IPS-15b (cell line): Measurements from ENCODE around the gene CYP2E1.
"Not testable (repeated sequence)": the region's sequence is repeated elsewhere in the genome, so short reads cannot be mapped to it uniquely, and the experiment has no call there.

Source experiments
- H3K27me3 ChIP-seq: one replicate; pipeline ENCODE4 v1.6.1; 2013; ENCODE audit warnings: low read length; ENCODE audit not compliant: control insufficient read depth, insufficient read depth
- H3K36me3 ChIP-seq: one replicate; pipeline ENCODE4 v1.6.1; 2013; ENCODE audit warnings: low read length; ENCODE audit not compliant: control insufficient read depth, insufficient read depth
- H3K4me1 ChIP-seq: one replicate; pipeline ENCODE4 v1.6.1; 2013; ENCODE audit warnings: mild to moderate bottlenecking, low read length; ENCODE audit not compliant: control insufficient read depth, insufficient read depth
- H3K4me3 ChIP-seq: one replicate; pipeline ENCODE4 v1.5.1; 2013; ENCODE audit warnings: low read depth, low read length
- H3K9ac ChIP-seq: one replicate; pipeline ENCODE4 v1.6.1; 2013; ENCODE audit warnings: low read depth, mild to moderate bottlenecking, low read length
- H3K9me3 ChIP-seq: one replicate; pipeline ENCODE4 v1.6.1; 2013; ENCODE audit warnings: mild to moderate bottlenecking, low read length; ENCODE audit not compliant: control insufficient read depth, insufficient read depth

Gene CYP2E1

DNA sequence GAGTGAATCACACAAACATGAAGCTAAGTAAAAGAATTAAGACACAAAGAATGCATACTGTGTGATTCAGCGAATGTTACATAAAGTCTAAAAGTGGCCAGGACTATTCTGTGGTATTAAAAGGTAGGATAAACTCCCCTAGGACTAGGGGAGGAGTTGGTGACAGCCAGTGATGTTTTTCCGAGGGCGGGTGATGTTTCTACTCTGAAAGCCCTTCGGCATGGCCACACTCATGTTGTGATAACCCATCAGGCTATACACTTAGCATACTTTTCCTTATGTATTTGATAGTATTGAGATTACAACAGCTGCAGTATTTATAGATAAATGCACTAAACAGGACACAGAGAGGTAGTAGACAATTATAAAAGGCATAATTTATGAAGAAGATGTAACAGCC lies 15.8 kb upstream of the CYP2E1 start:
- H3K36me3 ChIP-seq = no peaks in the 10 kb centered on the region
- no peak overlapping the region for H3K4me3 ChIP-seq
- H3K27me3 ChIP-seq = no peaks in the 10 kb centered on the region
- peaks cover 7% of the 10 kb centered on the region for H3K9me3 ChIP-seq
- H3K9ac ChIP-seq = no peak overlapping the region
- no peaks in the 10 kb centered on the region for H3K4me1 ChIP-seq

DNA sequence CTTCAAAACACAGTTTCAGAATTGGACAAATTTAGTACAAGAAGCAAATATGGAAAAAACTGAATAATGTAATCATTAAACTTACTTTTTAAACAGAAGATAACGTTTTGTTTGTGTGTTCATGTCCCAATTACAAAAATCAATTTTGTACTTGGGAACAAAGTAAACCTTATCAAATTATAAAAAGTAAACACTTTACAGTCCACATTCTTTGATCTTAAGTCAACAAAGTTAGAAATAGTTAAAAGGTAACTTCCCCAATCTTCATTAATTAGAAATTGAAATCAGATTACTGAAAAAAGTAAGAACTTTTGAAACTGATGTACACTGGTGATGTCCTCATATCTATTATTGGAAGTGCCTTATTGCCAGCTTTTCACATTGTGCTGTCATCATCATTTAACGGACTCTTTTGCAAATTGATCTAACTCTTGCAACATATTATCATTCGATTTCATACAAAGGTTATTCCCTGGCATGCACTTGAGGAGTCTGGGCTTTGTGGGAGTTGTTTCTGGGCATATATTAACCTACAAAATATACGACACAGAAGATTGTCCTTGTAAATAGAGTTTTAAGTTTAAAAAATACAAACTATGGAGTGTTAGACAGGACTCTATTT lies 15.1 kb upstream of the CYP2E1 start:
- Histone ChIP-seq H3K4me1 (no peaks in the 10 kb centered on the region), H3K36me3 (no peaks in the 10 kb centered on the region), H3K27me3 (no peaks in the 10 kb centered on the region), H3K4me3 (no peak overlapping the region), H3K9me3 (peaks cover 5% of the 10 kb centered on the region), H3K9ac (no peak overlapping the region)

DNA sequence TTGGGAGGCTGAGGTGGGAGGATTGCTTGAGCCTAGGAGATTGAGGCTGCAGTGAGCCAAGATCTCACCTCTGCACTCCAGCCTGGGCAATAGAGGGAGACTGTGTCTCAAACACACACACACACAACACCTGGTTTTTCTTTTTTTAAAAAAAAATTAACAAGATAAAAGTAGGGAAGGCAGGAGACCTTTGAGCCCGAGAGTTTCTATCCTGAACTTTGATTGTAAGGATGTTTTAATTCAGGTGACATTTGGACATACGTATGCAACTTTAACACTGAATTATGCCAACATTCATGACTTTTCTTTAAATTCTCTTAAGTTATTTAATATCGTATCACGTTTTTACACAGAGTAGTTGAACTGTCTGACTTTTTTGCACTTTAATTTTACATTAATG lies 11.7 kb upstream of the CYP2E1 start:
- Histone ChIP-seq H3K4me1 (no peaks in the 10 kb centered on the region), H3K9ac (no peak overlapping the region), H3K36me3 (no peaks in the 10 kb centered on the region), H3K9me3 (peaks cover 3% of the 10 kb centered on the region), H3K27me3 (no peaks in the 10 kb centered on the region), H3K4me3 (no peak overlapping the region)

DNA sequence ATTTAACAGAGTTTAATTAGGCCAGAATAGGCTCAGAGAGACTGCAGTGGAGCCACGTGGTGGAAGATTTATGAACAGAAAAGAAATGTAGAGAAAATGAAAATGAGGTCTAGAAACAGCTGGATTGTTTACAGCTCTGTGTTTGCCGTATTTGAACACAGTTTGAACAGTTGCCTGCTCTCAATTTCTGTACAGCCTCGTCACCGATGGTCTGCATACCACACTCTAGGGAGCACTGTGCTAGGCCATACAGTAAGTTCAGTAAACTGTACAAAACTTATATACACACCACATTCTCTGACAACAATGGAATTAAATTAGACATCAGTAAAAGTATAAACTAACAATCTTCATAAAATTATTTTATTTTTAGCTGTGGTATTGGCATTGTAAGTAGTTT lies 11.1 kb upstream of the CYP2E1 start:
- H3K9me3 ChIP-seq = peaks cover 3% of the 10 kb centered on the region
- no peak overlapping the region for H3K9ac ChIP-seq
- no peak overlapping the region for H3K4me3 ChIP-seq
- no peaks in the 10 kb centered on the region for H3K27me3 ChIP-seq
- no peaks in the 10 kb centered on the region for H3K36me3 ChIP-seq
- H3K4me1 ChIP-seq = no peaks in the 10 kb centered on the region

DNA sequence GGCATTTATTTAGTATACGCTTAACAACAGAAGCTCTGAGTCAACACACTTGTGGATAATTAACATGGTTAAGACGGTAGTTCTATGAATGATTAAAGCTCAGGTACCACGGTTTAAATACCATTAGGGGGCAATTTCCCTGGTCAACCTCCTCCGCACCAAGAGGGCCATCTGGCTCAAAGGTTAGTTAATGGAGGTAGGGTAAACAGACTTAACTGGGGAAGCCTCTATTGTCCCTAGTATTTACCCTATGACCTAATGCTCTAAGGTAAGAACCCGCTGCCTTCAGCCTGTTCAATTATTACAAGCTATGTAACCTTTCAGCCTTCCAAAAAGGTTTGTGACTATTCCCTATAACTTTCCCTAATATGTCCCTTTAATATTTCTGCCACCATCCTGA lies 8.6 kb upstream of the CYP2E1 start:
- H3K9me3 ChIP-seq, H3K4me1 ChIP-seq, H3K36me3 ChIP-seq, H3K27me3 ChIP-seq, H3K9ac ChIP-seq, H3K4me3 ChIP-seq: not testable (repeated sequence)

DNA sequence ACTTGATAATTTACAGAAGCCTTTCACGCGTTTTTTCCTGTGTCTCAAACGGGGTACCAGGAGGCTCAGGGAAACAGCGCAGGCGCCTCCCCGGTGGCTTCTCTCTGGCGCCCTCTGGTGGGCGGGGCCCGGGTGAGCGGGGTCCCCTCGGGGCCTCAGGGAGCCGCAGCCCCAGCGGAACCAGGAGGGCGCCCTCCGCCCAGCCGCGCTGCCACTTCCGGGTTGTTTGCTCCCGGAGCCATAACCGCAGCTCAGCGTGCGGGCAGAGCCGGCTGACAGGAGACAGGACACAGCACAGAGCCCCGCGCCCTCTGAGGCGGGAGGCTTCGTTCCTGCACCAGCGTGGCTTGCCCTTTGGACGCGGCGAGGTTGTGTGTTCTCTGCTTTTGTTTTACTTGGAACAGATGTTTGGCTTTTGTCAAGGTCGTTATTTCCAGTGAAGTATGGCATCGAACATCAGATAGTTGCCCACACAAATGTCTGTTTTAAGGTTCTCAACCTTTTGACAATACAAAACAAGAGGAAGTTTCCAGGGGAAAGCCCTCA lies 6.9 kb upstream of the CYP2E1 start:
- peaks cover 3% of the 10 kb centered on the region for H3K9me3 ChIP-seq
- H3K27me3 ChIP-seq = no peaks in the 10 kb centered on the region
- H3K9ac ChIP-seq = no peak overlapping the region
- no peak overlapping the region for H3K4me3 ChIP-seq
- H3K4me1 ChIP-seq = no peaks in the 10 kb centered on the region
- no peaks in the 10 kb centered on the region for H3K36me3 ChIP-seq

DNA sequence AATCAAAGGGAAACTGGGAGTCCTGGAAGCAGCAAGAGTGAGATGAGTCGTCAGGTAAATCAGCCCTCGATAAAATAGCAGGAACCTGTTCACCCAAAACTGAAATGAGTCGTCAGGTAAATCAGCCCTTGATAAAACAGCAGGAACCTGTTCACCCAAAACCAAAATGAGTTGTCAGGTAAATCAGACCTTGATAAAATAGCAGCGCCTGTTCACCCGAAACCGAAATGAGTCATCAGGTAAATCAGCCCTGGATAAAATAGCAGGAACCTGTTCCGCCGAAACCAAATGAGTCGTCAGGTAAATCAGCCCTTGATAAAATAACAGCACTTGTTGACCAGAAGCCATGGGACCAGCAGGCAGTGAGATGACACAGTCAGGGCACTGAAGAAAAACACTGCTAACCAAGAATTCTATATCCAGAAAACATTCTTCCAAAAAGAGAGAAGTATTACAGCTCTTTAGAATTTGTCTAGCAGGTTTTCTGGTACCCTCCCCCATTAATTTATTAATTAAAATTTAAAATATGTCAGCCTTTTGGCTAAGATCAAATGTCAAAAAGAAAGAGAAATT lies 3.4 kb upstream of the CYP2E1 start:
- no peak overlapping the region for H3K9ac ChIP-seq
- H3K9me3 ChIP-seq = peaks cover 4% of the 10 kb centered on the region
- no peak overlapping the region for H3K4me3 ChIP-seq
- H3K27me3 ChIP-seq = no peaks in the 10 kb centered on the region
- H3K4me1 ChIP-seq = no peaks in the 10 kb centered on the region
- H3K36me3 ChIP-seq = no peaks in the 10 kb centered on the region

DNA sequence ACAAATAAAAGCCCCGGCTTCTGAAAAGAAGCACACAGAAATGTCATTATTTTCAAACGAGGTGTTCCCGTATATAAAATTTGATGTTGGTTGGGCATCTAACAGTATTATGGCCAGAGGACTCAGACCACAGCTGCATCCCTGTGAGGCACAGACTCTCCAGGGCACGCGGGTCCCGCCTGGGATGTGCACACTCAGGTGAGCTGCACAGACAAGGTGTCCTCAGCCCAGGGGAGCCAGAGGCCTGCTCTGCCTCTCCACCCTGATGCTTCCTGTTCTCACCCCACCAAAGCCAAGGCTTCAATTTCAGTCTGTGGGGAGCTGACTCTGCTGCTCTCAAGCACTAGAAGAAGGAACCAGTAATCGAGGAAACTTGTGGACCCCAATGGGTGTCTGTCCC lies 1.7 kb upstream of the CYP2E1 start:
- Histone ChIP-seq H3K4me1 (no peaks in the 10 kb centered on the region), H3K9me3 (peaks cover 4% of the 10 kb centered on the region), H3K9ac (no peak overlapping the region), H3K36me3 (no peaks in the 10 kb centered on the region), H3K27me3 (no peaks in the 10 kb centered on the region), H3K4me3 (no peak overlapping the region)

DNA sequence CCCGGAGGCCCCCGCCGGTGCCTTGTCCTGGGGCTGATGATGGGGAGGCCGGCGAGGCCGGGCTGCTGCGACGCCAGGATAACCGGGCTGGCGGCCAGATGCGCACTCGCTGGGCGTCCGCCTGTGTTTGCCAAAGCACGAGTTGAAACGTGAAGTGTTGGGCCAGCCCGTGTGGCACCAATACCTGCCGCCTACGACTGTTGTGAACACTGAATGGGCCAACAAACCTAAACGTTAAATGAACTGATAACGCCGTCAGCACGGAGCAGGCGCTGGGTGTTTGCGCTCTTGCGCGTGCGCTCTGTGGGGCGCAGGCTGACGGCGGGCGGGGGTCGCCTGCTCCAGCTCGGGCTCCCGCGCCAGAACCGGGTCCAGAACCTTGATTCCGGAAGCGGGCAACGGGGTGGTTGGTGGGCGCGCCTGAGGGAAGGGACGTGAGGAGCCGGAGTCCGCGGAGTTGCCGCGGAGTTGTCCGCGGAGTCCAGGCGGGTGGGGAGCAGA lies 658 bp downstream of the CYP2E1 start:
- H3K9ac ChIP-seq = no peak overlapping the region
- no peaks in the 10 kb centered on the region for H3K36me3 ChIP-seq
- H3K27me3 ChIP-seq = no peaks in the 10 kb centered on the region
- H3K4me3 ChIP-seq = no peak overlapping the region
- H3K4me1 ChIP-seq = no peaks in the 10 kb centered on the region
- peaks cover 11% of the 10 kb centered on the region for H3K9me3 ChIP-seq

DNA sequence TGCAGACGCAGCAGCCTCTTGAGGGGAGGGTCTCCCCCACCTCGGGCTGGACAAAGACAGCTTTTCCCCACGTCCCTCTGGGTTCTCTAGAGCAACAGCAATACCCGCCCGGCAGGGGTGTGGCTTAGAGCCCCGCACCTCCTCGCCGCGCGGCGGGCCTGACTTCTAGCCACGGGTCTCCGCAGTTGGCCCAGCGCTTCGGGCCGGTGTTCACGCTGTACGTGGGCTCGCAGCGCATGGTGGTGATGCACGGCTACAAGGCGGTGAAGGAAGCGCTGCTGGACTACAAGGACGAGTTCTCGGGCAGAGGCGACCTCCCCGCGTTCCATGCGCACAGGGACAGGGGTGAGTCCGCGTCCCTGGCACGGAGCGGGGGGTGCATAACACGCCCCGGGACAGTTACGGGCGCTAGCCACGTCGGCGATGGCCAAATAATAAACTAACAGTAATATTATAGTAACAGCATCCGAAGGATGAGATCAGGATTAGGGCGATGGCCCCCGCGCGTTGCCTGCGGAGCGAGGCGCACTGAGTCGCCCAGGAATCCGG lies 1.2 kb downstream of the CYP2E1 start:
- Histone ChIP-seq H3K4me1 (no peaks in the 10 kb centered on the region), H3K27me3 (no peaks in the 10 kb centered on the region), H3K4me3 (no peak overlapping the region), H3K9ac (no peak overlapping the region), H3K9me3 (peaks cover 13% of the 10 kb centered on the region), H3K36me3 (no peaks in the 10 kb centered on the region)

DNA sequence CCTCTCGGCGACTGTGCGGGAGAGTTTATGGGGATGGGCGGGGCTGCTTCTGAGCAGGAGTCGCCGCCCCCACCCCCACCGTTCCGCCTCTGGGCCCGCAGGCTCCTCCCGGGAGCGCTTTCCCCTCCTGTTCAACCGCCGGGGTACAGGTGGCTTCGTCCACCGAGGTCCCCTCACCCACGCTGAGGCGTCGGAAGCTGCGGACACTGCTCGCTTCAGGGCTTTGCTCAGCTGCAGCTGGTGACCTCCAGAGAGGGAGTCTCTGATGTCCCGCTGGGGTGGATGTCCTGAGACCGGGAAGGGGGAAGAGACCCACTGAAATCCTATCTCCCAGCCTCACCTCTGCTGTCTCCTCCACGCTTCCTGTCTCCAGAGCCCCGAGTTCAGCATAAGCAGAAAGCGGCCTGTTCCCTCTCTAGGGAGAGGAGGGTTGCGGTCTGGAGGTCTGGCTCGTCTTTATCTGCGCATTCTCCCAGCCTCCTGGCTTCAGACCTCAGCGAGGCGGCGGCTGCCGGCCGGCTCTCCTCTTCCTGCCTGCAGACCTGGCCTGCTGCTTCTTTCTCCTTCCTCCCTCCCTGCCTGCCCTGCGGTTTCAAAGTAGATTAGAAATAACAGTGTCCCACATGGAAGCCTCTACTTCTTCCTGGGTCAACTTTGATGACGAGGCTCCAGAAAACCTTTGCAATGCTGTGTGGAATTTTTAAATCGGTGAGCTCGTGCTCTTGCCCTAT lies 1.8 kb downstream of the CYP2E1 start:
- Histone ChIP-seq H3K4me3 (no peak overlapping the region), H3K36me3 (no peaks in the 10 kb centered on the region), H3K9ac (no peak overlapping the region), H3K4me1 (no peaks in the 10 kb centered on the region), H3K27me3 (no peaks in the 10 kb centered on the region), H3K9me3 (peaks cover 20% of the 10 kb centered on the region)
